K562 (cell line): ENCODE measurements around the gene WNT11. TPM values are rescaled to one million over a fixed set of nuclear protein-coding genes. Genes with fewer than 3 reads are reported as not detected.
A peak's percentile ranks its signal among the peaks of the same experiment; 100 is the strongest.

Experiments
- ATAC-seq: fragments of 200-7000 bp; cut with Tn5 transposase; 3 replicates; pipeline ENCODE4 v1.9.1; 2020; ENCODE audit warnings: moderate library complexity
- BruUV-seq: library from RNA; stranded (reverse); fragments of 400-500 nt; replicated peaks from 2 replicates; lab custom pipeline; 2021; lab: Mats Ljungman, UMichigan
- CTCF ChIA-PET: fragments of 300-600 bp; formaldehyde crosslinking; extraction: SDS; loops from one replicate; lab custom pipeline; 2021; ENCODE audit warnings: low intra/inter-chr PET ratio; lab: Yijun Ruan, JAX
- POLR2A ChIA-PET: fragments of 300-600, 350-650 bp; sonication (Branson Sonifier 250); formaldehyde crosslinking; extraction: SDS; loops from one replicate; lab custom pipeline; 2021; ENCODE audit warnings: antibody characterized with exemption, inconsistent platforms; lab: Yijun Ruan, JAX
- DNase-seq, 4 experiments: peaks; one replicate each; pipeline versions ENCODE4 v3.0.0 to v3.0.0-alpha.2; 2011 to 2018; ENCODE audit warnings: low spot score in 3 of 4, mixed read lengths in 3 of 4; ENCODE audit errors: extremely low read depth in 1 of 4
- FAIRE-seq: peaks from 2 replicates; lab custom pipeline; 2011; peaks lifted over from hg19 to GRCh38; lab: Jason Lieb, UNC
- H2AFZ ChIP-seq: 2 replicates; pipeline ENCODE4 v1.6.0; 2011; ENCODE audit warnings: low read depth, low read length, control low read depth, inconsistent platforms
- H3K27ac ChIP-seq: fragments of 200-600 bp; 3 replicates; pipeline ENCODE4 v1.8.0; 2011; ENCODE audit warnings: low read depth, mild to moderate bottlenecking, control low read depth, inconsistent platforms, low read length, moderate library complexity, mixed read lengths; ENCODE audit errors: extremely low read depth
- H3K27me3 ChIP-seq, 2 experiments: fragments of 300-600 bp in 1 of 2; 2 replicates in 1 of 2; 3 replicates in 1 of 2; pipeline versions ENCODE4 v1.6.0 to v1.8.0; 2011; ENCODE audit warnings: inconsistent platforms in 2 of 2, low read length in 2 of 2, mild to moderate bottlenecking in 1 of 2, mixed read lengths in 1 of 2, moderate library complexity in 1 of 2; ENCODE audit not compliant: control insufficient read depth in 2 of 2, insufficient read depth in 2 of 2
- H3K36me3 ChIP-seq: fragments of 300-600 bp; 3 replicates; pipeline ENCODE4 v1.8.0; 2011; ENCODE audit warnings: mild to moderate bottlenecking, low read length, inconsistent platforms; ENCODE audit not compliant: control insufficient read depth, insufficient read depth
- H3K4me1 ChIP-seq, 2 experiments: fragments of 200-600 bp in 1 of 2; replicated peaks in 1 of 2; 2 replicates in 1 of 2; 3 replicates in 1 of 2; pipeline versions ENCODE4 v1.5.1 to v1.8.0; 2011; ENCODE audit warnings: inconsistent platforms in 2 of 2, low read length in 2 of 2, mild to moderate bottlenecking in 1 of 2, mixed read lengths in 1 of 2, moderate library complexity in 1 of 2; ENCODE audit not compliant: control insufficient read depth in 2 of 2, insufficient read depth in 2 of 2
- H3K4me2 ChIP-seq: 2 replicates; pipeline ENCODE4 v1.6.1; 2011; ENCODE audit warnings: low read length, control low read depth, inconsistent platforms, mixed read lengths; ENCODE audit not compliant: insufficient read depth
- H3K4me3 ChIP-seq: fragments of 200-600 bp; sonication (generic), shearing (Covaris generic); 2 replicates; pipeline ENCODE4 v1.5.1; 2016; ENCODE audit warnings: control low read depth, inconsistent platforms
- H3K79me2 ChIP-seq: fragments of 200-600 bp; 3 replicates; pipeline ENCODE4 v1.8.0; 2011; ENCODE audit warnings: low read length, inconsistent platforms; ENCODE audit not compliant: control insufficient read depth, insufficient read depth
- H3K9ac ChIP-seq, 2 experiments: 2 replicates each; pipeline versions ENCODE4 v1.6.0 to v1.6.1; 2011; ENCODE audit warnings: low read depth in 2 of 2, low read length in 2 of 2, control low read depth in 1 of 2, inconsistent platforms in 1 of 2, mild to moderate bottlenecking in 1 of 2, mixed read lengths in 1 of 2; ENCODE audit not compliant: insufficient read depth in 1 of 2
- H3K9me1 ChIP-seq: one replicate; pipeline ENCODE4 v1.6.0; 2011; ENCODE audit warnings: inconsistent platforms, mild to moderate bottlenecking, low read length, moderate library complexity; ENCODE audit not compliant: control insufficient read depth, insufficient read depth
- H3K9me3 ChIP-seq: replicated peaks from 2 replicates; pipeline ENCODE4 v1.5.1; 2011; ENCODE audit warnings: low read depth, low read length, inconsistent platforms; ENCODE audit not compliant: control insufficient read depth, insufficient read depth
- H4K20me1 ChIP-seq: replicated peaks from 2 replicates; pipeline ENCODE4 v1.6.1; 2011; ENCODE audit warnings: low read length, inconsistent platforms, mixed read lengths; ENCODE audit not compliant: control insufficient read depth, insufficient read depth
- ATF3 ChIP-seq, 2 experiments: fragments of 450-650 bp in 1 of 2; sonication (generic) in 1 of 2; formaldehyde crosslinking in 1 of 2; IDR thresholded peaks in 1 of 2; conservative IDR thresholded peaks in 1 of 2; 2 replicates each; pipeline versions ENCODE4 v1.6.1 to v1.8.1; 2016 to 2023; ENCODE audit warnings: mild to moderate bottlenecking in 2 of 2, moderate library complexity in 2 of 2, inconsistent platforms in 1 of 2, missing genetic modification reagents in 1 of 2
- BACH1 ChIP-seq: fragments of 200-800 bp; sonication (Bioruptor generic); IDR thresholded peaks from 2 replicates; pipeline ENCODE4 v1.6.1; 2016; ENCODE audit warnings: missing genetic modification characterization, missing compliant biosample characterization
- GTF2B ChIP-seq: IDR thresholded peaks from 2 replicates; pipeline ENCODE4 v1.6.1; 2011; ENCODE audit not compliant: insufficient read length; ENCODE audit errors: extremely low read depth
- HDAC3 ChIP-seq: fragments of 450-650 bp; IDR thresholded peaks from 2 replicates; pipeline ENCODE4 v1.6.1; 2018; ENCODE audit warnings: borderline replicate concordance, mild to moderate bottlenecking, moderate library complexity; ENCODE audit not compliant: partially characterized antibody
- HDGF ChIP-seq: fragments of 450-650 bp; IDR thresholded peaks from 2 replicates; pipeline ENCODE4 v1.6.1; 2016
- HSF4 ChIP-seq: fragments of 250-450 bp; sonication (Bioruptor Pico); IDR thresholded peaks from 2 replicates; pipeline ENCODE4 v2.1.2; 2022; ENCODE audit warnings: mild to moderate bottlenecking, moderate library complexity, borderline replicate concordance
- MXI1 ChIP-seq: IDR thresholded peaks from 2 replicates; pipeline ENCODE4 v1.6.1; 2011; ENCODE audit warnings: low read depth, mild to moderate bottlenecking, improper control_type of control experiment, low read length
- NFXL1 ChIP-seq: fragments of 450-650 bp; formaldehyde crosslinking; IDR thresholded peaks from 2 replicates; pipeline ENCODE4 v1.4.0; 2021; ENCODE audit warnings: mild to moderate bottlenecking
- PML ChIP-seq: IDR thresholded peaks from 2 replicates; pipeline ENCODE4 v1.6.1; 2012; ENCODE audit warnings: low read length, inconsistent platforms
- RFX1 ChIP-seq: fragments of 450-650 bp; IDR thresholded peaks from 2 replicates; pipeline ENCODE4 v1.6.1; 2016; ENCODE audit warnings: mild to moderate bottlenecking, moderate library complexity
- SRSF9 ChIP-seq: fragments of 200-400 bp; formaldehyde crosslinking; IDR thresholded peaks from 2 replicates; pipeline ENCODE4 v1.6.1; 2017; ENCODE audit warnings: low read depth, low read length, borderline replicate concordance
- STAG1 ChIP-seq: sonication (generic); formaldehyde crosslinking; IDR thresholded peaks from 2 replicates; pipeline ENCODE4 v1.5.0; 2020; ENCODE audit warnings: missing genetic modification reagents, borderline replicate concordance
- XRCC4 ChIP-seq: IDR thresholded peaks from one replicate; pipeline ENCODE4 v1.6.1; 2011; ENCODE audit not compliant: insufficient read depth, insufficient read length; ENCODE audit errors: extremely low read depth
- ZNF165 ChIP-seq: fragments of 250-450 bp; sonication (Bioruptor Pico); IDR thresholded peaks from 2 replicates; pipeline ENCODE4 v1.4.0; 2020; ENCODE audit warnings: borderline replicate concordance
- ZNF282 ChIP-seq: sonication (generic); formaldehyde crosslinking; IDR thresholded peaks from 2 replicates; pipeline ENCODE4 v1.8.1; 2023; ENCODE audit warnings: missing genetic modification reagents
- WGBS: fragments of 100-300 bp; shearing (Covaris generic); methylation state at CpG from one replicate; pipeline ENCODE4 v1.1.6; 2016; ENCODE audit warnings: low coverage, mixed read lengths; ENCODE audit not compliant: insufficient coverage; ENCODE audit errors: missing lambda C conversion rate; 5-methylcytosine and 5-hydroxymethylcytosine counted together
- in situ Hi-C: fragments of 300-500 bp; cut with MboI; formaldehyde crosslinking; loops from 4 replicates; pipeline ENCODE4 v1.15.0; 2018; ENCODE audit warnings: inconsistent platforms, mixed read lengths
- intact Hi-C: fragments of 100-400 bp; cut with micrococcal nuclease; formaldehyde crosslinking; loops from 2 replicates; pipeline ENCODE4 v1.14.2; 2022
- polyA plus RNA-seq, 8 experiments: library from polyadenylated mRNA; depleted of rRNA in 4 of 8; stranded (reverse) in 5 of 8; unstranded in 3 of 8; fragments of >200 nt; fragmentation: Nextera tagmentation in 2 of 8; fragmentation: Illumina TruSeq in 1 of 8; extraction: Ambion mirVana in 2 of 8; extraction: Trizol in 1 of 8; gene quantifications; 2 replicates each; pipeline versions ENCODE4 v1.2.1 to v1.2.3, GENCODE V29; 2011 to 2014; ENCODE audit warnings: inconsistent platforms in 1 of 8, missing spikeins in 1 of 8
- total RNA-seq, 7 experiments: library from RNA; depleted of rRNA in 6 of 7; stranded (reverse); fragments of >200 nt in 6 of 7; fragmentation: Illumina TruSeq in 2 of 7; extraction: Trizol in 2 of 7; gene quantifications; 2 replicates each; pipeline versions ENCODE4 v1.2.1 to v1.2.3, GENCODE V29; 2011 to 2021; ENCODE audit warnings: low replicate concordance in 1 of 7

Gene WNT11
- total and polyA plus RNA-seq, 9 of the 15 experiments (the other 6 are each of a cell fraction or from before 2014, with no cell fraction given), result 0.03 to 0.20 (median 0.09) TPM; not detected in 4

- 19% methylated on average over 10 of the region's 13 CpGs for WGBS
- TF ChIP-seq PML (no peak), BACH1 (no peak), RFX1 (no peak), ATF3 (IDR thresholded peaks at IDR 0.05) (no peak), ATF3 (CRISPR knock-in tag; conservative IDR thresholded peaks at IDR 0.05) (no peak), XRCC4 (no peak), GTF2B (no peak), HDGF (no peak), HDAC3 (no peak), NFXL1 (CRISPR knock-in tag) (no peak), ZNF282 (CRISPR knock-in tag) (no peak), STAG1 (CRISPR knock-in tag) (no peak), ZNF165 (CRISPR knock-in tag) (no peak), MXI1 (no peak), HSF4 (no peak), SRSF9 (no peak)
These were observed 27.2 kb downstream of the WNT11 start for GRCh38 chr11:76179147-76179546.

More at GRCh38 chr11:76179147-76179546, 27.2 kb downstream of the WNT11 start:
- in situ Hi-C loops, result no loop called here
- no peaks in the 10 kb centered on the region for H3K36me3 ChIP-seq
- H3K9me3 ChIP-seq, result no peaks in the 10 kb centered on the region
- BruUV-seq, result no TSS peak
- H3K9me1 ChIP-seq, result no peaks in the 10 kb centered on the region
- no peaks in the 10 kb centered on the region for H3K79me2 ChIP-seq
- intact Hi-C loops, result no loop called here
- no peak overlapping the region for H3K4me2 ChIP-seq
- no peak overlapping the region for H3K4me3 ChIP-seq
- FAIRE-seq (no peak), ATAC-seq (no peak), DNase-seq (no peak)
- no peak overlapping the region for H2AFZ ChIP-seq
- ChIA-PET POLR2A (no interaction called here), CTCF (no interaction called here)
- peaks cover 2 to 6% of the 10 kb centered on the region in 2 experiments; a peak in 2 of 5 replicates for H3K27me3 ChIP-seq
- peak overlapping the region in 1 of 2 experiments; percentile 4; a peak in 1 of 4 replicates for H3K9ac ChIP-seq
- H4K20me1 ChIP-seq, result peaks cover 8% of the 10 kb centered on the region; the same call in 1 of the 2 replicates
- H3K27ac ChIP-seq, result no peak overlapping the region
- H3K4me1 ChIP-seq, result peaks cover 10 to 40% of the 10 kb centered on the region in 2 experiments; a peak in 4 of 5 replicates
